ENCODE data around the gene EFR3B. TPM values are rescaled to one million over a fixed set of nuclear protein-coding genes. Genes with fewer than 3 reads are reported as not detected.
A peak's percentile ranks its signal among the peaks of the same experiment; 100 is the strongest.

Gene EFR3B
- total RNA-seq, 1 donor from 2014 or later: 15.4 TPM

DNA sequence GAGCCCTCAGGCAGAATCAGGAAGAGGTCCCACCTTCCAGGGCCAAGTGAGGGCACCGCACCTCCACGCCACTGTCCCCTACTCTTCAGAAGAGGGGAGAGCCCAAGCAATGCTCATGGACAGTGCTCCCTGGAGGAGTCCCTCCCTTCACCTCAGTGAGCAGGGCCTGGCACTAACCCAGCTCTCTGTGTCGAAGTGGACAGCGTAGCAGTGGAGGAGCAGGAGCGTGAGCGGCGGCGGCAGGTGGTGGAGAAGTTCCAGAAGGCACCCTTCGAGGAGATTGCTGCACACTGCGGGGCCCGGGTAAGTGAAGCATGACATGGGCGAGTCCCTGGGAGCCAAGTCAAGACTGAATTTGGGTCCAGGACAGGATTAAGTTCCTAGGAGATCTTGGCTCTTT, 109.8 kb downstream of the EFR3B start:
- H3K36me3 Mint-ChIP-seq: peaks cover 28% of the 10 kb centered on the region

DNA sequence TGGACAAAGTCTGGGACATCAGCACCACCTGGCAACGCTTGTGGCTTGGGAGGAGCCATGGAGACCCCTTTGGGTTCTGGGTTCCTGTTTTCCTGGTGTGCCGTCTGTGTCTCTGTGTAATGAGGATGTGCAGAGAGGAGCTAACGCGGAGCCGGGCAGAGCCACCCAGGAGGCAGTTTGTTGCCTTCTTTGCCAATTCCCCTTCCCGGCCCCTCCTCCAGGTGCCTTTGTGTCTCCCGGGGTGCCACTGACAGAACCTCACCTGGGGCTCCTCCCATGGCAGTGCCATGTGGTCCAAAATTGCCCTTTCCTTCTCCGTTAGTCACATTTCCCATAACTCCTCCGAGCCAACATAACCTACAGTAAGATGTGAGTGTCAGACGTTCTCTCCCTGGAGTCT, 113.5 kb downstream of the EFR3B start:
- no peaks in the 10 kb centered on the region for H3K9me3 Mint-ChIP-seq
- no peaks in the 10 kb centered on the region for H3K27me3 Mint-ChIP-seq (ENCODE audit: low read depth)
- no peak for DNase-seq (ENCODE audit: low spot score in 2 of 2, unreplicated experiment in 2 of 2)
- H3K4me1 Mint-ChIP-seq: peaks cover 10% of the 10 kb centered on the region
- no peak overlapping the region for H3K27ac Mint-ChIP-seq
- no peak overlapping the region for H3K4me3 Mint-ChIP-seq
- peaks cover 19% of the 10 kb centered on the region for H3K36me3 Mint-ChIP-seq
- TF ChIP-seq CTCF (IDR thresholded peaks at IDR 0.05; ENCODE audit: unreplicated experiment): no peak

More for the DNA sequence above, 109.8 kb downstream of the EFR3B start:
- H3K4me3 Mint-ChIP-seq: no peak overlapping the region
- H3K4me1 Mint-ChIP-seq: no peaks in the 10 kb centered on the region
- H3K27ac Mint-ChIP-seq: no peak overlapping the region
- TF ChIP-seq CTCF (IDR thresholded peaks at IDR 0.05; ENCODE audit: unreplicated experiment): no peak
- no peaks in the 10 kb centered on the region for H3K27me3 Mint-ChIP-seq (ENCODE audit: low read depth)
- DNase-seq (ENCODE audit: low spot score in 2 of 2, unreplicated experiment in 2 of 2): no peak
- no peaks in the 10 kb centered on the region for H3K9me3 Mint-ChIP-seq

DNA sequence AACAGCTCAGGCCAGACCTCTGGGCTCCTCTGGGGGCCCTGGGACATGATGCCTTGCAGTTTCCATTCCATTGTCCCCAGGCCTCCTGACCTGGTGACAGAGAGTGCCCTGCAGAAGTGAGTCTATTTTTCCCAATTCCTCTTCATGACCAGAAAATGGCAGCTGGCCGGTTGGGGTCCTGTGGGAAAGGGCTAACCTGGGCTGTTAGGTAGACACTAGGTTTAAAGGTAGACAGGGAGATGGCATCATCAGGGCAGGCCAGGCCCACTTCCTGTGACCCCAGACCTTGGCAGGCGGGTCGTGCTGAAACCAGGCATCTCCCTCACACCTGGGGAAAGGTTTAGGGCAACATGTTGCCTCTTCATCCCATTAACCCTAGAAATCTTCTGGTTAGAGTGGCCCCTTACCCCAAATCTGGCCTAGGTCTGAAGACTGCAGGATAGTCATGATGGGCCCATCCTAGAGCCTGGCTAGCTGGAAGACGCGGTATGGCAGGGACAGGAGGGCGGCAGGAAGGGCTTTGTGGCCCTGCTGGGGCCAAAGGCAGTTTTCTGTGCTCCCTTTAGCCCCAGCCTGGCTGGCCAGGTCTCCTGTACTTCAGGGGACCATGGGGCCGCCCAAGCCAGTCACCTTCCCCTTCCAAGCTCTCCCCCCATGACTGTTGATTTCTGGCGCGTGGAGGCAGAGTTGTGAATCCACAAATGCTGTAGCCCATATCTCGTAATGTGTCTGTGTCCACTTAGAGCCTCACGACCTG, 116.4 kb downstream of the EFR3B start:
- no peak for TF ChIP-seq CTCF (IDR thresholded peaks at IDR 0.05; ENCODE audit: unreplicated experiment)
- Mint-ChIP-seq H3K27me3 (ENCODE audit: low read depth) (peaks cover 3% of the 10 kb centered on the region), H3K4me1 (peaks cover 13% of the 10 kb centered on the region), H3K4me3 (no peak overlapping the region), H3K27ac (no peak overlapping the region), H3K9me3 (no peaks in the 10 kb centered on the region), H3K36me3 (peaks cover 17% of the 10 kb centered on the region)
- DNase-seq (ENCODE audit: low spot score in 2 of 2, unreplicated experiment in 2 of 2): no peak

DNA sequence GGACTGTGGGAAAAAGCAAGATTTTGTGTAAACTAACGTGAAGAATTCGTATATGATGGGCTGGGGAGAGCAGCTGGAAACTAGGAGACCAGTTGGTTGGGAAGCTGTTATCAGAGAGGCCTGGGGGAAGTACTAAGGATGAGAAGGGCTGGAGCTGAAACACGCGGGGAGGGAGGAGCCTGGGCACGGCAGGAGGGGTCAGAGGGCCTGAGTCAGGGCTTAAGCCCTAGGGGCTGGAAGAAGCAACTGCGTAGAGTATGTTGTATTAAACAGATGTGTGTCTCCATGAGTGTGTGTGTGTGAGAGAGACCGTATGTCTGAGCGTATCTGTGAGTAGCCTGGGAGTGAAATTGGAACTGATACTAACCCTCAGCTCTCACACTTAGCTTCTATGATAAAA, 118.1 kb downstream of the EFR3B start:
- no peak overlapping the region for H3K4me3 Mint-ChIP-seq
- H3K9me3 Mint-ChIP-seq: no peaks in the 10 kb centered on the region
- peak overlapping the region; percentile 15 for H3K27ac Mint-ChIP-seq
- peaks cover 4% of the 10 kb centered on the region for H3K36me3 Mint-ChIP-seq
- TF ChIP-seq CTCF (IDR thresholded peaks at IDR 0.05; ENCODE audit: unreplicated experiment): no peak
- H3K27me3 Mint-ChIP-seq (ENCODE audit: low read depth): peaks cover 12% of the 10 kb centered on the region
- H3K4me1 Mint-ChIP-seq: peaks cover 13% of the 10 kb centered on the region
- DNase-seq (ENCODE audit: low spot score in 2 of 2, unreplicated experiment in 2 of 2): no peak

GRCh38 chr2:25160376-25160775, 118.5 kb downstream of the EFR3B start:
- Mint-ChIP-seq H3K27ac (no peak overlapping the region), H3K27me3 (ENCODE audit: low read depth) (peaks cover 17% of the 10 kb centered on the region), H3K9me3 (no peaks in the 10 kb centered on the region), H3K4me3 (no peak overlapping the region), H3K36me3 (peaks cover 3% of the 10 kb centered on the region), H3K4me1 (peaks cover 13% of the 10 kb centered on the region)
- DNase-seq (ENCODE audit: low spot score in 2 of 2, unreplicated experiment in 2 of 2): no peak
- TF ChIP-seq CTCF (IDR thresholded peaks at IDR 0.05; ENCODE audit: unreplicated experiment): no peak

All from mesothelial cell of epicardium (in vitro differentiated cells).